HG03045 (cell line): ENCODE results near the gene SLC1A7.

Source experiments
- ATAC-seq: cut with Tn5 transposase; IDR thresholded peaks from one replicate; pipeline ENCODE4 v1.9.1; 2021; ENCODE audit warnings: mild to moderate bottlenecking, moderate library complexity; ENCODE audit not compliant: unreplicated experiment

The SLC1A7 gene

GRCh38 chr1:53062708-53063591 is 79.5 kb downstream of the SLC1A7 start:
- no peak for ATAC-seq

GRCh38 chr1:53061859-53062707 is 80.4 kb downstream of the SLC1A7 start, which contains the start of gene PODN:
Gene PODN (plus strand): TSS chr1:53062213. CDS start chr1:53069856, 7,643 bp downstream.
- ATAC-seq = no peak

- no peak for ATAC-seq
These were observed 81.1 kb downstream of the SLC1A7 start for GRCh38 chr1:53061123-53061858.

- ATAC-seq = no peak
These were observed 81.9 kb downstream of the SLC1A7 start for GRCh38 chr1:53060579-53060978.

GRCh38 chr1:53057127-53057526 is 85.3 kb downstream of the SLC1A7 start:
- no peak for ATAC-seq

GRCh38 chr1:53051676-53052075 is 90.8 kb downstream of the SLC1A7 start:
- no peak for ATAC-seq

GRCh38 chr1:53050310-53050709 is 92.1 kb downstream of the SLC1A7 start:
- ATAC-seq = no peak

- ATAC-seq = no peak
These were observed 92.9 kb downstream of the SLC1A7 start for GRCh38 chr1:53049574-53049967.

GRCh38 chr1:53048960-53049573 is 93.4 kb downstream of the SLC1A7 start:
- no peak for ATAC-seq

GRCh38 chr1:53047737-53048736 is 94.4 kb downstream of the SLC1A7 start:
- ATAC-seq = no peak

- no peak for ATAC-seq
These were observed 95.5 kb downstream of the SLC1A7 start for GRCh38 chr1:53046930-53047329.

GRCh38 chr1:53044926-53045325 is 97.5 kb downstream of the SLC1A7 start:
- ATAC-seq = no peak

- ATAC-seq = no peak
These were observed 99.2 kb downstream of the SLC1A7 start for GRCh38 chr1:53043271-53043670.

GRCh38 chr1:53038566-53038965 is 103.9 kb downstream of the SLC1A7 start:
- ATAC-seq = no peak
